HG03045 (cell line): ENCODE measurements around the gene SMTNL1.

Source experiments
- ATAC-seq: cut with Tn5 transposase; IDR thresholded peaks from one replicate; pipeline ENCODE4 v1.9.1; 2021; ENCODE audit warnings: mild to moderate bottlenecking, moderate library complexity; ENCODE audit not compliant: unreplicated experiment

SMTNL1 gene, protein sequence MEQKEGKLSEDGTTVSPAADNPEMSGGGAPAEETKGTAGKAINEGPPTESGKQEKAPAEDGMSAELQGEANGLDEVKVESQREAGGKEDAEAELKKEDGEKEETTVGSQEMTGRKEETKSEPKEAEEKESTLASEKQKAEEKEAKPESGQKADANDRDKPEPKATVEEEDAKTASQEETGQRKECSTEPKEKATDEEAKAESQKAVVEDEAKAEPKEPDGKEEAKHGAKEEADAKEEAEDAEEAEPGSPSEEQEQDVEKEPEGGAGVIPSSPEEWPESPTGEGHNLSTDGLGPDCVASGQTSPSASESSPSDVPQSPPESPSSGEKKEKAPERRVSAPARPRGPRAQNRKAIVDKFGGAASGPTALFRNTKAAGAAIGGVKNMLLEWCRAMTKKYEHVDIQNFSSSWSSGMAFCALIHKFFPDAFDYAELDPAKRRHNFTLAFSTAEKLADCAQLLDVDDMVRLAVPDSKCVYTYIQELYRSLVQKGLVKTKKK

GRCh38 chr11:57536947-57537619, at the start of gene SMTNL1:
Gene SMTNL1 (plus strand): TSS chr11:57537595. CDS start chr11:57542643, 5,048 bp downstream.
- no peak for ATAC-seq

- no peak for ATAC-seq
These were observed 49.3 kb upstream of the SMTNL1 start for GRCh38 chr11:57487920-57488659.

- no peak for ATAC-seq
These were observed 46.7 kb upstream of the SMTNL1 start for GRCh38 chr11:57490456-57491248.

DNA sequence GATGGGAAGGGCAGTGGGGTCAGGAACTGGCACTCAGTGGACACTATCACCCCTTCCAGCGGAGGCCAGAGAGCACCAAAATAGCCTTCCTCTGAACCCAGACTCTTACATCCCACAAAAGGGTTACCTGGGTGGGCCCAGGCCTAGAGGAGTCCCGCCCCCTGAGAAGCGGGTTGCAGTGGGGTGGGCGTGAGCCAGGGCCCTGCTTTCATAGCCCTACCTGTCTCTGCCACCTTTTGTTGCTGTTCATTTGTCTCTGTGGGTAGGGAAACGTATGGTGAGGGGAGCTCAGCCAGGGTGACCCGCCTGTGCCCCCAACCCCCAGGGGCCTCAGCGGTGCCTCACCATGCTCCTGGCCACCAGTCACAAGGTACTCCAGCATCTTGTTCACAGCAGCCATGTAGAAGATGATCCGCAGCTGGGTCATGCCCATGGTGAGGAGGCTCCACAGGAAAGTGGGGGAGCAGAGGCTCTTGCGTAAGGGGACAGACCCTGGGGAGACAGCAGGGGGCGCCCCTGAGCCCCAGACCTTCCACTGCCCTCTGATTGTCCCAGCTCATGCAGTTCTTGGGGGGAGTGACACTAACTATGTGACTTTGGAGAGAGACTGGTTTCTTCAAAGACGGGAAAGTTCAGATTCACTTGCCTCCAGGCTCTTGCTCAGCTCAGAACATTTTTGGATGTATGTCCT, 45.9 kb upstream of the SMTNL1 start:
- ATAC-seq, result no peak

GRCh38 chr11:57493507-57494503, 43.6 kb upstream of the SMTNL1 start:
- ATAC-seq, result peak; percentile 68

- no peak for ATAC-seq
These were observed 41.1 kb upstream of the SMTNL1 start for GRCh38 chr11:57496109-57496820.

DNA sequence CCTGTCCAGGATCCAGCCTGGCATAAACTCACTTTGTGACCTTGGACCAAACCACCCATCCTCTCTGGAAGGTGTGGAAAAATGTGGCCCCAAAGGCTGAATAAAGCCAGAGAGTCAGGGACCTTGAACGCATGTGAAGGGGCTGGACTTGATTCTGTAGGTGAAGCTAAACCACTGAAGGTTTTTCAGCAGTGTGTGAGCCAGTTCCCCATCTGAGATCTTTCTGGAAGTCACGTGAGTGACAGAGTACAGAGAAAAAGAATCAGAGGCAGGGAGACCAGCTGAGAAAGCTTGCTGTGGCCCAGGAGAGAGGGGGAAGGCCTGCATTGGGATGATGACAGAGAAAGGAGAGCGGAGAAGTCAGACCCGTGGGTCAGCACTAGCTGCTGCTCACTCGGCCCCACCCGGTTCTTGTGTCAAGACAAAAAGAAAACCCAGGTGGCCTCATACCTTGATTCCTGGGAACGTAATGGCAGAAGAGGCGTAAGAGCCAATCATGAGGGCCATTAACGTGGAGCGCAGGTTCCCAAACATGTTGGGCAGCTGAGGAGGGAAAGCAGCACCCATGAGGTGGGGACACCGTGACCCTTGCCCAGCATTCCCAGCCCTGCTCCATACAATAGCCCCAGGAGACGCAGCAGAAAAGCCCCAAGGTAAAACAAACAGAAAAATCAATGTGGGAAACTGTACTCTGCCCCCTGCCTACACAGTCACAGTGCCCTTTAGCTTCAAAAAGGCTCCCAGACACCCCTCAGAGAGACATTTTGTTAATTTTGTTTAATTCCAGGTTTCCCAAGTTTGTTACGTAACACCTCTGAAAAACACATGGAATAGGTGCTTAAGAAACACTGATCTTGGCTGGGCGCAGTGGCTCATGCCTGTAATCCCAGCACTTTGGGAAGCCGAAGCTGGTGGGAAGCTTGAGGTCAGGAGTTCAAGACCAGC, 39.8 kb upstream of the SMTNL1 start:
- ATAC-seq, result no peak

DNA sequence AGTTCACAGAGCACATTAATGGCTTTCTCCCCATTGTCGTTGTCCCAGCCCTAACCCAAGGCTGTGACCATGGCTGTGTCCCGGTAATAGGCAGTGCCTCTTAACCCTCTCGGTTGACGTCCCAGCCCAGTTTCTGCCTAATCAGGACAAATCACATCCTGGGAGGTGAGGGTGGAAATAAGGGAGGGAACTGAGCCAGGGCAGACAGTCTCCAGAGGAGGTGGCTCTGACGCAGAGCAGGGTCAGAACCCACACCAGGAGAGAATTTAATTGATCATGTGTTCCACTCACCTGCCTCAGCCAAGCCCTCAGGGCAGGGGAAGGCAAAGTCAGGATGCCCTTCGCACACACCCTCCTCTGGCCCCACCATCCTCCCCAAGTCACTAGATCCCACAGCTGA, 38.9 kb upstream of the SMTNL1 start:
- ATAC-seq, result no peak

DNA sequence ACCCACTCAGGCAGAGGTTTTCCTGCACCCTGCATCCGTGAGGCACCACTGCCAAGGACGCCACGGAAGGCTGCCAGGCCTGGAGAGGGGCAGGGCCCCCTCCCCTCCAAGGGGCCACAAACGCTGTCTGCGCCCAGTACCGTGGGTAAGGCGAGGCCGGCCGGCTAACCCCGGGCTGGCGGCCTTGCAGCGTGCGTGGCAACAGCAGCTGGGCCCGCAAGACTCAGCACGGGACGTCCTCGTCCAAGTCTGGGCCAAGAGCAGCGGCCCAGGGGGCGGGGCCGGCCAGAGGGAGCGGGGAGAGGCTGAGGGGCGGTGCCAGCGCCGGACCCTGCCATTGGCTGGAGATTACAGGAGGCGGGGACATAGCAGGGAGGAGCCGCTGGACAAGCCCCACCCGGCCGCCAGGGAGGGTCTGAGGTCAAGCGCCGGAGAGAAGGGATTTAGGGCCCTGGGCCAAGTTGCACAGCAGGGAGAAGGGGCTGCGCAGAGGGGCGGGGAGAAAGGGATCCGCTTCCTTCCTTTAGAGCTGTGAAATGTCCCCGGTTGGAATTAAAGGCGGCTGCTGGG, 37.9 kb upstream of the SMTNL1 start:
- peak; percentile 94 for ATAC-seq

- no peak for ATAC-seq
These were observed 37.4 kb upstream of the SMTNL1 start for GRCh38 chr11:57499983-57500461.

DNA sequence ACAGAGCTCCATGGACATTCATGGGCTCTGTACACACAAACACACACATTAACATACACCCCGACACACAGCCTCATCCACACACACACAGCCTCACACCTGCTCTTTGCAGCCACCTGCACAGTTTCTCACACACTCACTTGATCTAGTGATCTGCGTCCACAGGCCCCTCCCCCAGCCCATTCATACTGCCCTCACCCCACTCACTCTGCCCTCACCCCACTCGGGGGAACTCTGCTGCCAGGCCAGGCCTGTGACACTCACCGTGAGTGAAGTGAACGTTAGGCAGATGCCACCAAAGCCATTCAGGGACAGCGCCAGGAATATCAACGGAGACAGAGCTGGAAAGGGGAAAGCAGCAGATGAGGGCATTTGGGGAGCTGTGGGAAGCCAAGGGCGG, 36.9 kb upstream of the SMTNL1 start:
- no peak for ATAC-seq

DNA sequence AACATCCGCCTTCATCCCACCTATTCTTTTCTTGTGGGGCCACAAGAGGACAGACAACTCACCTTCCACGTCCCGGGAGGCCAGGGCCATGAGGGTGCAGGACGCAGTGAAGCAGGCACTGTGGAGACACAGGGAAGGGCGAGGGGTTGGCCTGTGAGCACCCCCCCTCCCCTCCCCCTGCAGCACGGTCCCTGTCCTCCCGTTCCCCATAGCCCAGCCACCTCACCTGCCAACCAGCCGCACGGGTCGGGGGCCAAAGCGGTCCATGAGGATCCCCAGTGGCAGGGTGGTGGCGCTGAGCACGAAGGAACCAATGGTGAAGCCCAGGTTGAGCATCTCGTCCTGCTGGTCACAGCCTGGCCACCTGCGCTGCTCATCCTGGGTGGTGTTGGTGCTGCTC, 36.5 kb upstream of the SMTNL1 start:
- ATAC-seq, result no peak

- no peak for ATAC-seq
These were observed 35.4 kb upstream of the SMTNL1 start for GRCh38 chr11:57501953-57502352.

- no peak for ATAC-seq
These were observed 35.0 kb upstream of the SMTNL1 start for GRCh38 chr11:57502376-57502775.

- no peak for ATAC-seq
These were observed 34.5 kb upstream of the SMTNL1 start for GRCh38 chr11:57502870-57503269.

DNA sequence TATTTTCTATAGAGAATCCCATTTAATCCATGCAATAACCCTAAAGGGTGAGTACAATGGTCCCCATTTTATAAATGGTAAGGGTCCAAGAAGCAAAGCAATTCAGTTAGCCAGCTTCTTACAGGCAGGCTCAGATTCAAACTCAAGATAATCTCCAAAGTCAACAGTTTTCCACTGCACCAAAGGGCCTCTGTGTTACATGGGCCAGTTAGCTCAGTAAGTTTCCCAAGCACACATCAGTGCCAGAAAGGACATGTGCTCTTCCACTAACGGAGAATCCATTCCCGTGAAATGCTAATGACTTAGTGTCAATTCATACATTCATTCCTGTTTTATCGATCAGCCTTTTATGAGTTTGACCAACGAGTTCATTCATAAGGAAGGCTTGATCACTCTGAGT, 32.9 kb upstream of the SMTNL1 start:
- no peak for ATAC-seq

DNA sequence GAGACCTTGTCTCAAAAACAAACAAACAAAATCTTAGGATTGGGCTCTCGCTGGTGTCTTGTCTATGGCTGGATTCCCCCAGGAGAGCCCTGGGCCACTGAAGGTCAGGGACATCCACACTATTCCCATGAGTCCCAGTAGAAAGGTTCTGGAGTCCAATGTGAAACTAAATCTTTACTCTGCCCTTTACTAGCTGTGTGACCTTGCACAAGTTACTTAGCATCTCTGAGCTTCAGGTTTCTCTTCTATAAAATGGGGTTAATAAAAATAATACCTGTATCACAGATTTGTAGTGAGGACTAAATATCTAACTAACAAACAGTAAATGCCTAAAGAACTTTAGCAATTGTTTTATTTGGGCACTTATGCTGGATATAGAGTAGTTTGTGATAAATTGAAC, 30.9 kb upstream of the SMTNL1 start:
- no peak for ATAC-seq
